Memory B cell (primary cell): ENCODE results near the gene MCTP1.
A peak's percentile ranks its signal among the peaks of the same experiment; 100 is the strongest.

Experiments used
- ATAC-seq: fragments of 150-1000 bp; cut with Tn5 transposase; 2 replicates; pipeline ENCODE4 v1.10.0; 2021; ENCODE audit warnings: low read depth, mild to moderate bottlenecking, moderate library complexity
- DNase-seq, 2 donors: peaks; one replicate each; pipeline ENCODE4 v3.0.0; 2022; ENCODE audit warnings: low spot score in 2 of 2
- H3K27ac Mint-ChIP-seq: one replicate; pipeline ENCODE4 v1.8.0; 2022; ENCODE audit warnings: mild to moderate bottlenecking, moderate library complexity, mixed read lengths
- H3K27me3 Mint-ChIP-seq: one replicate; pipeline ENCODE4 v1.8.0; 2022; ENCODE audit warnings: mixed read lengths
- H3K36me3 Mint-ChIP-seq: one replicate; pipeline ENCODE4 v1.8.0; 2022; ENCODE audit warnings: mild to moderate bottlenecking, mixed read lengths
- H3K4me1 Mint-ChIP-seq: one replicate; pipeline ENCODE4 v1.8.0; 2022; ENCODE audit warnings: mixed read lengths
- H3K4me3 Mint-ChIP-seq: one replicate; pipeline ENCODE4 v1.8.0; 2022; ENCODE audit warnings: mild to moderate bottlenecking, moderate library complexity, mixed read lengths
- H3K9me3 Mint-ChIP-seq: one replicate; pipeline ENCODE4 v1.8.0; 2022; ENCODE audit warnings: mixed read lengths

MCTP1 gene

GRCh38 chr5:94725142-94725541 lies 559.8 kb downstream of the MCTP1 start:
- no peaks in the 10 kb centered on the region for H3K4me1 Mint-ChIP-seq
- no peaks in the 10 kb centered on the region for H3K9me3 Mint-ChIP-seq
- no peaks in the 10 kb centered on the region for H3K36me3 Mint-ChIP-seq
- ATAC-seq (no peak), DNase-seq (no peak)
- no peaks in the 10 kb centered on the region for H3K27me3 Mint-ChIP-seq
- no peak overlapping the region for H3K4me3 Mint-ChIP-seq
- no peak overlapping the region for H3K27ac Mint-ChIP-seq

DNA sequence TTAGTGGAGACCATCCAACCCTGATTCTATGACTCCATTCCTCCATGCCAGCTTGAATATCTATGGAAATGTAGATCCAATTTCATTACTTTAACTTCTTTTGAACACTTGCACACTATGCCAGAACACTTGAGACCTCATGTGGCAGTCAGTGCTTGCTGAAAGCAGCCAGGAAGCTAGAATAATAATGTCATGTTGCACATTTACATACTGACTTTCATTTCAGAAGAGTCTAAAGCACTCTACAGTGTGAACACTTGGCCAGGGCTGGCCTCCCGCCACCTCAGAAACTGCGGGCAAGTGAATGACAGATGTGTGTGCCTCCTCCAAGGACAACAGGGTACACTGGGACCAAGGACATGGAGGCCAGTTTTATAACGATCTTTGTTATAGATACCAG lies 569.1 kb downstream of the MCTP1 start:
- H3K4me1 Mint-ChIP-seq = no peaks in the 10 kb centered on the region
- no peak overlapping the region for H3K4me3 Mint-ChIP-seq
- ATAC-seq (no peak), DNase-seq (no peak)
- H3K36me3 Mint-ChIP-seq = peaks cover 8% of the 10 kb centered on the region
- peaks cover 2% of the 10 kb centered on the region for H3K27me3 Mint-ChIP-seq
- no peak overlapping the region for H3K27ac Mint-ChIP-seq
- peaks cover 2% of the 10 kb centered on the region for H3K9me3 Mint-ChIP-seq

GRCh38 chr5:94711785-94712184 lies 573.1 kb downstream of the MCTP1 start:
- Mint-ChIP-seq H3K27me3 (no peaks in the 10 kb centered on the region), H3K4me3 (no peak overlapping the region), H3K27ac (no peak overlapping the region), H3K9me3 (no peaks in the 10 kb centered on the region), H3K4me1 (no peaks in the 10 kb centered on the region), H3K36me3 (peaks cover 14% of the 10 kb centered on the region)
- no peak for ATAC-seq
- no peak for DNase-seq

DNA sequence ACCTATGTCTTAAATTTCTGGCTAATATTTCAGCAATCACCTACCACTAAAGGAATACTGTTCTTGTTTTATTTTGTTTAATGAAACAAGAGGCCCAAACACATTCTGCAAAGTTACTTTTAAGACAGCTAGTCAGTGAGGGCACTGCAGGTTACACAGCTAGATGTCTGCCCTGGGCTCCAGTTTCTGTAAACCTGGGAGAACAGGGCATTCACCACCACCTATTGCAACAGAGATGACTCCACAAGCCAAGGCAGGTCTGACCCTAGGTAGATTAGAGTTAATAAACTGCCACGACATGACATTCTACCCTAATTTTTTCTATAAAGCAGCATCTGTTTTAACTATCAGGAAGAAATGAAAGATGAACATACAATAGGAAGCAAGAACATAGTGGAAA lies 575.6 kb downstream of the MCTP1 start:
- Mint-ChIP-seq H3K27me3 (no peaks in the 10 kb centered on the region), H3K9me3 (no peaks in the 10 kb centered on the region), H3K4me3 (no peak overlapping the region), H3K36me3 (peaks cover 14% of the 10 kb centered on the region), H3K4me1 (no peaks in the 10 kb centered on the region), H3K27ac (no peak overlapping the region)
- DNase-seq (no peak), ATAC-seq (no peak)

GRCh38 chr5:94707359-94707758 lies 577.5 kb downstream of the MCTP1 start:
- Mint-ChIP-seq H3K36me3 (peaks cover 8% of the 10 kb centered on the region), H3K9me3 (no peaks in the 10 kb centered on the region), H3K27me3 (no peaks in the 10 kb centered on the region), H3K4me1 (peaks cover 2% of the 10 kb centered on the region), H3K27ac (no peak overlapping the region), H3K4me3 (no peak overlapping the region)
- ATAC-seq (no peak), DNase-seq (no peak)

GRCh38 chr5:94705427-94705826 lies 579.5 kb downstream of the MCTP1 start:
- no peaks in the 10 kb centered on the region for H3K9me3 Mint-ChIP-seq
- no peak for ATAC-seq

GRCh38 chr5:94702729-94703128 lies 582.2 kb downstream of the MCTP1 start:
- peaks cover 1% of the 10 kb centered on the region for H3K36me3 Mint-ChIP-seq
- peak overlapping the region; percentile 72 for H3K27ac Mint-ChIP-seq
- no peaks in the 10 kb centered on the region for H3K27me3 Mint-ChIP-seq
- no peak for DNase-seq
- H3K9me3 Mint-ChIP-seq = no peaks in the 10 kb centered on the region
- no peak overlapping the region for H3K4me3 Mint-ChIP-seq
- peak; percentile 41 for ATAC-seq
- peaks cover 5% of the 10 kb centered on the region for H3K4me1 Mint-ChIP-seq

More at GRCh38 chr5:94705427-94705826, 579.5 kb downstream of the MCTP1 start:
- no peaks in the 10 kb centered on the region for H3K27me3 Mint-ChIP-seq
- H3K36me3 Mint-ChIP-seq = peaks cover 6% of the 10 kb centered on the region
- H3K27ac Mint-ChIP-seq = no peak overlapping the region
- H3K4me1 Mint-ChIP-seq = peaks cover 4% of the 10 kb centered on the region
- H3K4me3 Mint-ChIP-seq = no peak overlapping the region
- DNase-seq = no peak

GRCh38 chr5:94700592-94700991 lies 584.3 kb downstream of the MCTP1 start:
- Mint-ChIP-seq H3K4me1 (peaks cover 5% of the 10 kb centered on the region), H3K4me3 (no peak overlapping the region), H3K36me3 (no peaks in the 10 kb centered on the region), H3K27me3 (no peaks in the 10 kb centered on the region), H3K9me3 (no peaks in the 10 kb centered on the region), H3K27ac (no peak overlapping the region)
- ATAC-seq = no peak
- DNase-seq = no peak

DNA sequence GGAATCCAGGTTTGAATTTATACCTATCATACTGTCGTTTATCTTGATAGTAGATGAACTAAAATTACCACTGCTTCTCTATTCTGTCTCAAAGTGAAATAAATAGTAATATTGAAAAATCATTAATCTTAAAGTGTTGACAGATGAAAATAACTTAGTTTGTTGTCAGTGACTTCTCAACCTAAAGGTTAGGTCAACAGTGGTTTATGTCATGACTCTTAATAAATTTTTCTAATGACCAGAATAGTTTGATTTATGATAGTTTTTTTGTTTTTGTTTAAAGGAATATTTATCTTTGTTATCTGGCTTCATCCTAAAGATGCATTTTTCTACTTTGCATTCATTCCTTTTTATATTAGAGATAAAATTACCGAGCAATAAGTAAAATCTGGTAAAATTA lies 585.3 kb downstream of the MCTP1 start:
- Mint-ChIP-seq H3K4me1 (peaks cover 5% of the 10 kb centered on the region), H3K27me3 (no peaks in the 10 kb centered on the region), H3K9me3 (no peaks in the 10 kb centered on the region)

GRCh38 chr5:94698197-94698596 lies 586.7 kb downstream of the MCTP1 start:
- H3K27ac Mint-ChIP-seq = no peak overlapping the region
- no peak for ATAC-seq
- no peaks in the 10 kb centered on the region for H3K36me3 Mint-ChIP-seq

More for the DNA sequence above, 585.3 kb downstream of the MCTP1 start:
- DNase-seq (no peak), ATAC-seq (no peak)
- H3K36me3 Mint-ChIP-seq = no peaks in the 10 kb centered on the region
- H3K4me3 Mint-ChIP-seq = no peak overlapping the region
- H3K27ac Mint-ChIP-seq = no peak overlapping the region

DNA sequence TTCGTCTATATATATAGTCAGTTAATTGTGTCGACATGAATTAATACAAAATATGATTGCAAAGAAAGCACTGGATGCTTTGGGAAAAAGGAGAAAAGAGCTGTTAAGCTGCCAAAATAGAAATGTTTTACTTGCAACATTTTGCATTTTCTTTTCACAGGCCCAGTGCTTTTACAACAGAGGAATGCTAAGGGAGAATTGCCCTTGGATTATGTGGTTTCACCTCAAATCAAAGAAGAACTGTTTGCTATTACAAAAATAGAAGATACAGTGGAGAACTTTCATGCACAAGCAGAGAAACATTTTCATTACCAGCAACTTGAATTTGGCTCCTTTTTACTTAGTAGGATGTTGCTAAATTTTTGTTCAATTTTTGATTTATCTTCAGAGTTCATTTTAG lies 590.2 kb downstream of the MCTP1 start:
- no peak for ATAC-seq
- no peaks in the 10 kb centered on the region for H3K9me3 Mint-ChIP-seq
- H3K27me3 Mint-ChIP-seq = no peaks in the 10 kb centered on the region
- no peaks in the 10 kb centered on the region for H3K4me1 Mint-ChIP-seq
- DNase-seq = no peak
- H3K4me3 Mint-ChIP-seq = no peak overlapping the region
- H3K36me3 Mint-ChIP-seq = peaks cover 10% of the 10 kb centered on the region
- H3K27ac Mint-ChIP-seq = no peak overlapping the region

More at GRCh38 chr5:94698197-94698596, 586.7 kb downstream of the MCTP1 start:
- Mint-ChIP-seq H3K4me1 (peaks cover 5% of the 10 kb centered on the region), H3K4me3 (no peak overlapping the region), H3K27me3 (no peaks in the 10 kb centered on the region), H3K9me3 (no peaks in the 10 kb centered on the region)
- DNase-seq = no peak

DNA sequence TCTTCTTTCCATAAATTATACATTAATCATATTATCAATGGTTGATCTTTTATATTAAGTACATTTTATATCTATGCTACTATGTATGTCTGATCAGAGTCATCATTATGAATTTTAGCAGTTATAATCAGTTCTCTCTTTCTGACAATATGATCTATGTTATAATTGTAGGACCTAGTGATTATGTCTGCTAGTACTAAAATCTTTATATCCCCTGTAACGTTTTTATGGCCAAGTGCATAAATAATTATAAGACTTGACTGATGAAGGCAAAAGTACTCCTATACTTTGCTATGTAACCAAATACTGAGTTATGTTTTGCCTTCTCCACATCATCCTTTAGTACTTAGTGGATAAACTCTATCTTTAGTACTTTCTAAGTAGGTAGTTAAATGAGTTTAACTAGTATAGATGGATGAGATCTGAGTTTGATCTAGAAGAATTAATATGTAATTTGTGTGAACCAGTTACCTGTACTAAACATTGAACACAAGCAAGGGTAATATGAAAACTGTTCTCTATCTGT lies 591.0 kb downstream of the MCTP1 start:
- H3K4me3 Mint-ChIP-seq = no peak overlapping the region
- H3K27ac Mint-ChIP-seq = no peak overlapping the region
- no peaks in the 10 kb centered on the region for H3K27me3 Mint-ChIP-seq
- DNase-seq (no peak), ATAC-seq (no peak)
- peaks cover 11% of the 10 kb centered on the region for H3K36me3 Mint-ChIP-seq
- H3K9me3 Mint-ChIP-seq = no peaks in the 10 kb centered on the region
- H3K4me1 Mint-ChIP-seq = no peaks in the 10 kb centered on the region

DNA sequence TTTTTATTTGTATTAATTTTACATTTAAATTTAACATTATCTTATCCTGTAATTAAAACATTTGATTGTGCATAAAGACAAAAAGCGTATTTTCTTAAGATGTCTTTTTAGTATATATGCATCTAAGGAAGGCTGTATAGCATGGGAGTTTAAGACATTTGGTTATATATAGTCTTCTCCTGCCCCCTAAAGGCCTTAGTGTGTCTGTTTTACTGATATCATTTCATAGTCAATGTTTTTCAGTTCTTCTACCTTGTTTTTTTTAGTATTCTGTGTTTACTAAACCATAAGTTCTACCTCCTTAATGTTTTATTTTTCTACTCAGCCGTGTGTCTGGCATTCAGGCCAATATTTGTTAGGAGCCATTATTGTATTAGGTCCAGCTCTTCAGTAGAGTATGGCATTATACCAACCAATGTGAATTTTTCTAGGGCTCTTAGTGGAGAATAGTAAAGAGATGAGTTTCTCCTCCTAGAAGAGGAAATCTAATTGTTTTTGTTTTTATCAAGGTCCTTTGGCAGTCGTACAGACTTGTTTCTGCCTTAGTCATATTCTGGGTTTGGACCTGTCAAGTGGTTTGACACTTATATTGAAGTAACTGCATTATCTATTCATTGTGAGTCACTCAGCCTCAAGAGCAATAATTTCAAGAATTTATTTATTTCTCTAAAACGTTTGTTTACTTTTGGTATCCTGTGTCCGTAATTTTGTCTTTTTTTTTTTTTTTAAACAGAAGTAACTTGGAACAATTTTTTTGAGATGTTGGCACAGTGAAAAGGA lies 591.7 kb downstream of the MCTP1 start:
- Mint-ChIP-seq H3K9me3 (no peaks in the 10 kb centered on the region), H3K4me3 (no peak overlapping the region), H3K36me3 (peaks cover 11% of the 10 kb centered on the region), H3K27me3 (no peaks in the 10 kb centered on the region), H3K27ac (no peak overlapping the region), H3K4me1 (no peaks in the 10 kb centered on the region)
- DNase-seq (peak in 1 of 2 donors; percentile 4), ATAC-seq (peak; percentile 51)

DNA sequence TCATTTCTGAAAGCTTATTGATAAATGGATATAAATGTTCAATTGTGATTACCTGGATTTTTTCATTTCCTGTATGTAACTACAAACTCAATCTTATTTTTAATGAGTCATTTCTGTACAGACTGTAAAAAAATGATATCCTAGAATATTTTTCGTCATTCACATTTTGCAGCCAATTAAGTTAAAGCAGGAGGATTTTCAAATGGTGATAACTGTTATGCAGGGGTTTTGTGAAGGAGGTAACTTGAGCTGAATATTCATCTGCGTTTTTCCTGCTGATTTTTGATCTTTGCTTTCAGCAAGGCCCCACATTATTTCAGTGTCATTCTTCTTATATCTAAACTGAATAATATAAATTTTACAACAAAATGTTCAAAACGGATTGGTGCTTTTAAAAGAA lies 592.3 kb downstream of the MCTP1 start:
- H3K27ac Mint-ChIP-seq = no peak overlapping the region
- no peak overlapping the region for H3K4me3 Mint-ChIP-seq
- no peaks in the 10 kb centered on the region for H3K27me3 Mint-ChIP-seq
- H3K9me3 Mint-ChIP-seq = no peaks in the 10 kb centered on the region
- ATAC-seq = no peak
- H3K36me3 Mint-ChIP-seq = peaks cover 11% of the 10 kb centered on the region
- DNase-seq = no peak
- no peaks in the 10 kb centered on the region for H3K4me1 Mint-ChIP-seq

DNA sequence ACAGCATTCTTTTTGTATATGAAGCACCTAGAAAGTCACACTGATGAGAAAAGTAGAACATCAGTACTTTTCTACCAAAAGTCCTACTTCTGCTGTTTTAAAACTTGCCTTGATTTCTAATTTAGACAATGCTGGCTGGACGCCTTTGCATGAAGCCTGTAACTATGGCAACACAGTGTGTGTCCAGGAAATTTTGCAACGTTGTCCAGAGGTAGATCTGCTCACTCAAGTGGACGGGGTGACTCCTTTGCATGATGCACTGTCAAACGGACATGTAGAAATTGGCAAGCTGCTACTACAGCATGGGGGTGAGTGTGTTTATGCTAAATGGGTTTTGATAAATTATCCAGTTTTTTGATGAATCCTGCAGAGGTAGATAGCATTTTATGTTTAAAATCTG lies 592.9 kb downstream of the MCTP1 start:
- ATAC-seq (no peak), DNase-seq (no peak)
- Mint-ChIP-seq H3K4me3 (no peak overlapping the region), H3K4me1 (no peaks in the 10 kb centered on the region), H3K36me3 (peaks cover 13% of the 10 kb centered on the region), H3K27ac (no peak overlapping the region), H3K27me3 (no peaks in the 10 kb centered on the region), H3K9me3 (no peaks in the 10 kb centered on the region)
